ENCODE results near the gene PRELP. TPM values are rescaled to one million over a fixed set of nuclear protein-coding genes. Genes with fewer than 3 reads are reported as not detected.
A peak's percentile ranks its signal among the peaks of the same experiment; 100 is the strongest.

Gene PRELP
- 0.07 and 0.09 TPM in 2 replicates for total RNA-seq (2021)
- long read RNA-seq, full-length matches to known transcripts, result 1 of 1 reads
- long read RNA-seq, partial matches to known transcripts, result 0 of 1 reads
- long read RNA-seq, other reads (novel, unspliced or antisense), result 0 of 1 reads

- Histone ChIP-seq H3K4me2 (ENCODE audit: insufficient read depth, insufficient read length, low read length) (peak within 1 kb of the TSS; percentile 11), H4K5ac (ENCODE audit: insufficient read length, low read depth, low read length) (no peak within 1 kb of the TSS), H3K18ac (ENCODE audit: insufficient read length, low read depth, low read length) (no peak within 1 kb of the TSS), H3K14ac (ENCODE audit: insufficient read depth, low read length) (no peak within 1 kb of the TSS), H3K79me2 (ENCODE audit: insufficient read depth, low read length) (no peaks in the 10 kb centered on the region), H2BK5ac (ENCODE audit: insufficient read length, low read length) (no peak within 1 kb of the TSS), H3K9ac (ENCODE audit: extremely low read depth, insufficient read length, low read length) (no peak within 1 kb of the TSS), H3K27ac (ENCODE audit: insufficient read length, low read depth, low read length) (no peak within 1 kb of the TSS), H4K8ac (replicated peaks; ENCODE audit: insufficient read length, low read depth, low read length) (no peak within 1 kb of the TSS), H2AK5ac (ENCODE audit: insufficient read length, low read length) (no peak within 1 kb of the TSS), H2BK15ac (ENCODE audit: low read depth, low read length) (no peak within 1 kb of the TSS), H2BK120ac (ENCODE audit: low read depth, low read length, poor library complexity, severe bottlenecking) (no peak within 1 kb of the TSS), H3K79me1 (ENCODE audit: insufficient read depth, low read depth, low read length, poor library complexity, severe bottlenecking) (no peaks in the 10 kb centered on the region), H3K4me1 (ENCODE audit: insufficient read depth, low read length) (peaks cover 3% of the 10 kb centered on the region; the same call in 1 of the 2 replicates), H2BK20ac (ENCODE audit: low read depth, low read length, poor library complexity, severe bottlenecking) (no peak within 1 kb of the TSS), H3K56ac (ENCODE audit: insufficient read length, low read depth, low read length) (no peak within 1 kb of the TSS), H4K91ac (ENCODE audit: insufficient read length, low read depth, low read length) (no peak within 1 kb of the TSS), H2BK12ac (ENCODE audit: insufficient read length, low read depth, low read length) (no peak within 1 kb of the TSS), H3K4ac (ENCODE audit: low read depth, low read length) (no peak within 1 kb of the TSS), H3K9me3 (ENCODE audit: control insufficient read depth, low read depth, low read length) (no peaks in the 10 kb centered on the region), H3K23ac (ENCODE audit: insufficient read length, low read depth, low read length) (no peak within 1 kb of the TSS), H4K20me1 (ENCODE audit: control insufficient read depth, insufficient read depth, insufficient read length) (no peaks in the 10 kb centered on the region), H3K23me2 (ENCODE audit: insufficient read length, low read depth, low read length, poor library complexity, severe bottlenecking) (no peaks in the 10 kb centered on the region), H3K27me3 (ENCODE audit: insufficient read depth, low read length) (no peaks in the 10 kb centered on the region), H3T11ph (ENCODE audit: low read length) (no peak within 1 kb of the TSS), H2AFZ (ENCODE audit: low read length) (no peak within 1 kb of the TSS)
- 0 out of 3 replicates have a peak, but pooled peaks have one; percentile 14 for TF ChIP-seq CTCF (conservative IDR thresholded peaks at IDR 0.05)
- Mint-ChIP-seq H3K36me3 (ENCODE audit: insufficient read depth in 1 of 3, low read depth in 3 of 3) (no peaks in the 10 kb centered on the region), H3K27me3 (ENCODE audit: low read depth) (peaks cover 10% of the 10 kb centered on the region), H3K4me3 (peak within 1 kb of the TSS; percentile 14 to 60; a peak in 4 of 5 replicates), H3K27ac (peak within 1 kb of the TSS; percentile 66 to 89 (median 67); a peak in 5 of 7 replicates), H3K4me1 (peaks cover 18 to 30% of the 10 kb centered on the region in 2 experiments), H3K9me3 (no peaks in the 10 kb centered on the region)
- no CpG with 5 or more reads among the region's 8 CpGs for WGBS (ENCODE audit: extremely low coverage, insufficient read length, low lambda C conversion rate)
- peak; percentile 87 for DNase-seq
Measured at GRCh38 chr1:203475012-203475981, at the start of gene PRELP. Gene PRELP (plus strand): TSS chr1:203475806. CDS start chr1:203483185, 7,379 bp downstream.

Data from H9 (cell line).